Embryonic facial prominence (tissue), 1 donor: Measurements from ENCODE around the gene RNU7-1.
"Not testable (repeated sequence)": the region's sequence is repeated elsewhere in the genome, so short reads cannot be mapped to it uniquely, and the experiment has no call there.

ENCODE experiments used
- DNase-seq: peaks from one replicate; pipeline ENCODE4 v3.0.0-alpha.2; 2016; ENCODE audit errors: extremely low spot score

The RNU7-1 gene

DNA sequence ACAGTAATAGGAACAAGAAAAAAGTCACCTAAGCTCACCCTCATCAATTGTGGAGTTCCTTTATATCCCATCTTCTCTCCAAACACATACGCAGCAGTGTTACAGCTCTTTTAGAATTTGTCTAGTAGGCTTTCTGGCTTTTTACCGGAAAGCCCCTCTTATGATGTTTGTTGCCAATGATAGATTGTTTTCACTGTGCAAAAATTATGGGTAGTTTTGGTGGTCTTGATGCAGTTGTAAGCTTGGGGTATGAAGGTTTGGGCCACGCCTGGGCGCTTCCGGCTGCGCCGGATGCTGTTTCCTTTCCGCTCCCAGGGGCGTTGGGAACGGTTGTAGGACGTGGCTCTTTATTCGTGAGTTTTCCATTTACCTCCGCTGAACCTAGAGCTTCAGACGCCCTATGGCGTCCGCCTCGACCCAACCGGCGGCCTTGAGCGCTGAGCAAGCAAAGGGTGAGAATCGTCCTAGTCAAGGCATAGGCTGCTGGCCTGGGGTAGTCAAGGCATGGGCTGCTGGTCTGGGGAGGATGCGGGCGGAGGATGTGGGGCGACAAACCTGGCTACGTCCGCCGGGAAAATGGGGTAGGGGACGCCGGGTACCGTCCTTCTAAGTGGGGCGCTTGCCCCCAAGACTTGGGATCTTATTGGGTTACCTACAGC, at the start of gene RNU7-1, which contains the start of gene C12orf57:
RNU7-1 (plus strand) TSS at position 95 of the 659 bp plus-strand sequence.
C12orf57 (plus strand) TSS at position 301 of the 659 bp plus-strand sequence; CDS start at position 401, 100 bp downstream.
- DNase-seq: peak; percentile 87

- no peak for DNase-seq
Measured at GRCh38 chr12:6894321-6894720, 49.3 kb upstream of the RNU7-1 start.

DNA sequence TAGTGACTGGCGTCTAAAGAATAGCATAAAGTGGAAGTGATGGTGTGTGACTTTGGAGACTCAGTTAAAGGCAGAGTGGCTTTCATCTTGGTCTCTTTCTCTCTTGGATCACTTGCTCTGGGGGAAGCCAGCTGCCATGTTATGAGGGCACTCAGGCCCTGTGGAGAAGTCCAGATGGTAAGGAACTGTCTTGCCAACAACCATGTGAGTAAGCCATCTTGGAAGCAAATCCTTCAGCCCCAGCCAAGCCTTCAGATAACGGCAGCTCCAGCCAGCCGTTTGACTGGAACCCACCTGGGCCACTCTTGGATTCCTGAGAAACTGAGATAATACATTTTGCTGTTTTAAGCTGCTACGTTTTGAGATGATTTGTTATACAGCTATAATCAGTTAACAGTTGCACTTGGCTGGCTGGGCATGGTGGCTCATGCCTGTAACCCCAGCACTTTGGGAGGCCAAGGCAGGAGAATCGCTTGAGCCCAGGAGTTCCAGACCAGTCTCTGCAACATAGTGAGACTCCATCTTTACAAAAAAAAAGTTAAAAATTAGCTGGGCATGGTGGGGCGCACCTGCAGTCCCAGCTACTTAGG, 46.7 kb upstream of the RNU7-1 start:
- DNase-seq: no peak

- DNase-seq: no peak
Measured at GRCh38 chr12:6899427-6899826, 44.2 kb upstream of the RNU7-1 start.

DNA sequence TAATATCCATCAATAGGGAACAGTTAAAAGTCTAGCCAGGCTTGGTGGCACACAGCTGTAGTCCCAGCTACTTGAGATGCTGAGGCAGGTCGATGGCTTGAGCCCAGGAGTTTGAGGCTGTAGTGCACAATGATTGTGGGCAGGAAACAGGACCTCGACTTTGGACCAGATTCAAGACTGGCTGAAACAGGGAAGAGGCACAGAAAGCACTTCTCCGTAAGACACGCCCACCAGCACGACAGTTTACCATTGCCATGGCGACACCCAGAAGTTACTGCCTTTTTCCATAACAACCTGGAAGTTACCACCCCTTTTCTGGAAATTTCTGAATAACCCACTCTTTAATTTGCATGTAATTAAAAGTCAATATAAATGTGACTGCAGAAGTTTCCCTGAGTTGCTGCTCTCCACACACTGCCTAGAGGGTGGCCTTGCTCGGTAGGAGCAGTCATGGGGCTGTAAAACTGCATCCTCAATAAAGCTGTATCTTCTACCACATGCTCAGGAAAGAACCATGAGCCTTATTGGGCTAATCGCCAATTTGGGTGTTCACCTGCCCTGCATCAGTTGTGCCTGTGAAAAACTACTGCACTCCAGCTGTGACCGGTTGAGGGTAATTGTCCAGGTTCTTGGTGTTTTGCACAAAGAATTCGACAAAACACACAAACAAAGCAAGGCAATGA, 43.6 kb upstream of the RNU7-1 start:
- DNase-seq: peak; percentile 21

DNA sequence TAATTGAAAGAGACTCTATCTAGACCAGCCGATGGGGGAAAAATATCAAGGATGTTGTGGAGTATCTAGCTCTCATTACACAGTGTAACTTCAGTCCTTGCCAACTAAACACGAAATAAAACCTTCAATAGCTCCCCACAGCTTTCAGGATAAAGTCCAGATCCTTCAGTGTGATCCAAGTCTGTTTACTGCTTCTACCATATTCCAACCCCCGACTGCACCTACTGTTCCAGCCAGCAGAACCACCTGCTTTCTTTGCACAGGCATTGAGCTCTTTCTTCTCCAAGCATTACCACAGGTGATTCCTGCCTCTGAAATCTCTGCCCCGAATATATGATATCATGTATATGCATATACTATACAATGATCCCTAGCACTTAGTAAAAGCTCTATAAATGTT, 41.2 kb upstream of the RNU7-1 start:
- DNase-seq: no peak

DNA sequence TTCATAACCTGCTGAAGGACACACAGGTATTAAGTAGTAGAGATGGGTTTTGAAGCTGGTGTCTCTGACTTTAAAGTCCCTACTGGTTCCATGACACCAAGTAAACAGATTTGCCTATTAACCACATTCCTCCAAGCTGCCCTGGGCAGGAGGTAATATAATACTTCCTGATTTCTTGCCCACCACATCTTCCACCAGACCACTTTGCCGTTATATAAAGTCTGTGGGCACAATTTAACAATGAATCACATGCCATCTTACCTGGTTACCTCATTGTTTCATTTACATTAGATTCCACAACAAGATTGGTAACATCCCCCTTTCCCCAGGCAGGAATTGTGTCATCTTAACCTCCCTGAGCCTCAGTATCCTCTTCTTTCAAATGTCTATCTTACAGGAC, 39.9 kb upstream of the RNU7-1 start:
- DNase-seq: no peak

DNA sequence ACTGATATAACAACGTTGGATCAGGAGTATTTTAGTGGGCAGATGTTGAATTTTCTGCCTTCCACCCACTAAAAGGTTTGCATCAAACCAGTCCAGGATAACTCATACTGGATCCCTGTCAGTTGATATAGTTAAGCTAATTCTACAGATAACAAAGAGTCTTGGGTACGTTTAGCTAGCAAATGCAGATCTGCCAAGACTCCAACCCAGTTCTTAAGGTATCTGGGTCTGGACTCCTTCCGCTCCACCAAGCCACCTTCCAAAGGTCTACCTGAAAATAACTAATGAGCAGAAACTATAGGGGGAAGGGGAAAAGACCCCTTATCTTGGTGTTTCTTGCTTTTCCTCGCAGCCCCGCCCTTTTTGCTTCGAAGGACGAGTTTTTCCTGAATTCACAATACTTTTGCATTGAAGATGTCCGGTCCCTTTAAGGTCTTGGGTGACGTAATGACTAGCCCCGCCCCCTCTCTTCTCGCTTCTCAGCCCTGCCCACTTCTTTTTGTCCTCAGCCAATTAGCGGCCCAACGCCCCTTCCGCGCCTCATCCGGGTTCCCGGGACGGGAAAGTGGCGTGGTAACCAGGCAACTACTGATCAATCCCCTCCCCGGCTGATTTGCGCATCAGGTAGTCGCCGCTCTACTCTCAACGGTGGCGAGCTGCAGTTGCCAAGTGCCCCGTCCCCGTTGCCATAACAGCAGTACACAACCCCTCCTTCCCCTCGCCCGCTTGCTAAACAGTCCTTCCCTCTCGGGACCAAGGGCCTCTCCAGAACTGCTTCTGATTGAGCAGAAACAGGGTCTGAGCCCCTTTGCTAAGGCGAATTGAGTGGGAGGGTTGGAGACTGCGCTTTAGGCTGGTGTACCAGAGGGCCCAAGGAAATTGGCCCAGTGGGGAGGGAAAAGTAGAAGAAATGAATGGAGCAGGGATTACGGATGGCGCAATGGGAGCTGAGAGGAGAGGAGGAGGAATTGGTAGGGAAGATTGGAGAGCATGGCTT, 39.0 kb upstream of the RNU7-1 start, which contains the start of gene LRRC23:
LRRC23 (plus strand) TSS at position 543 of the 997 bp plus-strand sequence. CDS start 812 bp downstream, outside the sequence.
- peak; percentile 97 for DNase-seq

- DNase-seq: no peak
Measured at GRCh38 chr12:6905414-6906040, 38.1 kb upstream of the RNU7-1 start.

GRCh38 chr12:6908141-6908540, 35.5 kb upstream of the RNU7-1 start:
- not testable (repeated sequence) for DNase-seq

DNA sequence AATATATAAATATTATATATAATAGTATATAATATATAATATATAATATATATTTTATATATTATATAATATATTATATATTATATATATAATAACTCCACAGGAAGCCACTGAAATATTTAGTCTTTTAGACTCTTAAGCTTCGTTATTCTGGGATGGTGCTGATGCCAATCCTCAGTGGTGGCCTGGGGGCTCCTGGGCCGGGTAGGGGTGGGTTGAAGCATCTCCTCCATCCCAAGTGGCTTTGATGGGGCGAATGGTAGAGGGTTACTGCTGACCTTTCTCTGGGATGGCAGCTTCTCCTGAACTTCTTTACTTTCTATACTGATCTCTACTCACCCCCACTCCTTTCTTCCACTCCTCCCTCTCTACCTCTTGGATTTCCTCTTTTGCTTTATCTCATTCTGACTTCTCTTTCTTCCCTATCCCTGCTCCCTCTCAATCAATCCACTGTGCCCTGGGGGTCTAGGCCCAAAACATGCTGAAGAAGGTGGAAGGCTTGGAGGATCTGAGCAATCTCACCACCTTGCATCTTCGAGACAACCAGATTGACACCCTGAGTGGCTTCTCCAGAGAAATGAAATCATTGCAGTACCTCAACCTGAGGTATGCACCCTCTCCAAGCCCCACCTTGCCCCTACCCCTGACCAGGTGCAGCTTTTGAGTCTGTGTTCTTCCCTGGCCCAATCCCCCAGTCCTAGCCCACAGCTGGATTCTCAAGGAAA, 34.0 kb upstream of the RNU7-1 start:
- DNase-seq: no peak

DNA sequence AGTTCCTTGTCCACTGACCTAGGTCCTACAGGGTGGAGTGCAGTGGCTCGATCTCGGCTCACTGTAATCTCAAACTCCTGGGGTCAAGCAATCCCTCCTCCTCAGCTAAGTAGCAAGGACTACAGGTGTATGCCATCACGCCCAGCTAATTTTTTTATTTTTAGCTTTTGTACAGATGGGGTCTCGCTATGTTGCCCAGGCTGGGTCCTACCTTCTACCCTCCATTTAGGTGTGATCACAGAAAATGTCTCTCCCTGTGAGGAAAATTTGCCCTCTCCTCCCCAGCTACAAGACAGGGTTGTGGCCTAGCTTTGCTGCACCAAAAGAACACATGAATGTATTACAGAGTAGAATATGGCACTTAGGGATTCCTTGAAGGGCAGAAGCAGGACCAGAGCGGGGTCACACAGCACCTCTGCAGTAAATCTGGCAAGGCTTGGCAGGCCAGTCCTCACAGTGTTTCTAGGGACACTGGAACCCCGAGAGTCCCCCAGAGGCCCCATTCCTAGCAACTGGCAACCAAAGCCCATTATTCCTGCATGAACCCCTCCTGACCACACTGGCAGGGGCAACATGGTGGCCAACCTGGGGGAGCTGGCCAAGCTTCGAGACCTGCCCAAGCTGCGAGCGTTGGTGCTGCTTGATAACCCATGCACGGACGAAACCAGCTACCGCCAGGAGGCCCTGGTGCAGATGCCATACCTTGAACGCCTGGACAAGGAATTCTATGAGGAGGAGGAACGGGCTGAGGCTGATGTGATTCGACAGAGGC, 31.3 kb upstream of the RNU7-1 start:
- DNase-seq: no peak

- no peak for DNase-seq
Measured at GRCh38 chr12:6914246-6914946, 29.2 kb upstream of the RNU7-1 start, which contains the start of gene ENO2. ENO2 (plus strand) TSS chr12:6914580; CDS start chr12:6915833, 1,253 bp downstream.

DNA sequence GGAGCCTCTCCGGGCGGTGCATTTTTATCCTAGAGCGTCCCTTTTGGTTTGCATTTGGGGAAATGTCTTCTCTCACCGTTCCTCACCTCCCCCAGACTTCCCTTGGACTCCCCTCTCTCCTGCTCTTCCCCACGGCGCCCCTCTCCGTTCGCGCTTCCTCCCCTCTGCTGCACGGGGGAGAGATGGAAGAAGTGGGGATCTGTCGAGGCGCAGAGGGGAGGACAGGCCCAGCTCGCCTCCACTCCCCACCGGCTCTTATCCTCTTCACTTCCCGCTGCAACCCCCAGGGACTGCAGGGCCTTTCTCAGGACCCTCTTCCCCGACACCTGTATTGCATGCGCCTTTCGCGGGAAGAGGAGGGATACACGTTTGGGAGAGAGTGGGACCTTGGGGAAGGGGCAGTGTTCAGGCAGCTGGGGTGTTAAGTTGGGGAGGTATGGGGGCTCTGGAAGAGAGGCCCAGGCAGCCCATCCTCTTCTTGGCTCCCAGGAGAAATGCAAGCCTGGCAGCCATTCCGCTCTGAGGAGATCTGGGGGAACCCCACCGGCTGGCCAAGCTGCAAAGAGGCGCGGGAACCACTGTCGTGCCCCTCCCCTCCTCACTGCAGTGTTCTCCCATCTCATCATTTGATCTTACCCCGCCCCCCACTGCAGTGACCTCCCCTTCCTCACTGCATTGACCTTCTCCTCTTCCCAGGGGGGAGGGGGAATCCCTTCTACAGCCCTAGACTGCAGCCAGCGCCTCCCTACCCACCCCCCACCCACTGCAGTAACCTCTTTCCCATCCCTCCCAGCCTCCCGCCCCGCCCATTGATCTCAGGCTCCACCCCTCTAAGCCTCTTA, 28.4 kb upstream of the RNU7-1 start:
- no peak for DNase-seq

GRCh38 chr12:6915789-6916285, 27.8 kb upstream of the RNU7-1 start:
- DNase-seq: no peak

DNA sequence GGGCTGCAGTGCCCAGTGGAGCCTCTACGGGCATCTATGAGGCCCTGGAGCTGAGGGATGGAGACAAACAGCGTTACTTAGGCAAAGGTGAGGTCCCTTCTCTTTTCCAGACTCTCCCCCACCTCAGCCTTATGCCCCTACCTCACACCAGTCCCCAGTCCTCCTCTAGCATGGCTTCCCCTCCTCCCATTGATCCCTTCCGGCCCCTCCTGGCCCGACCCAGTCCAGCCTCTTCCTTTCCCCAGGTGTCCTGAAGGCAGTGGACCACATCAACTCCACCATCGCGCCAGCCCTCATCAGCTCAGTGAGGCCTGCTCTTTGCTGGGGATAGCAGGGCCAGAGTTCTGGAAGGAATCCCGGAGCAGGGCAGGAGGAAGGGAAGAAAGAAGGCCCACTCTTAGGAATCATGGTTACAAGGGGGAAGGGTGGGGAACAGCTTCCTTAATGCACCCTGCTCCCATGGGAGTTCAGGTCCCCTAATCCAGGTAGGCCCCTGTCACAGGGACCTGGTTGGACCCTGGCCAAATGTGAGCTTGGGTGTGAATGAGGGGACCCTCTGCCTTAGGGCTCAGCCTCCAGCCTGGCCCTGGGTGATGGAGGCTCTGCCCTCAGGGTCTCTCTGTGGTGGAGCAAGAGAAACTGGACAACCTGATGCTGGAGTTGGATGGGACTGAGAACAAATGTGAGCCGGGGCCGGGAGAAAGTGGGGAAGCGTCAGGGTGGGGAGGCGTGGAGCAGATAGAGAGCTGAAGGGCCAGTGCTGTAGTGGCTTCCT, 27.0 kb upstream of the RNU7-1 start:
- no peak for DNase-seq
